Mucosa of descending colon (tissue), 3 donors: ENCODE data around the gene CAPN2. TPM values are rescaled to one million over a fixed set of nuclear protein-coding genes. Genes with fewer than 3 reads are reported as not detected.

Source experiments
- ATAC-seq: fragments of 200-7000 bp; cut with Tn5 transposase; one replicate; pipeline ENCODE4 v1.9.1; 2020; ENCODE audit warnings: mild to moderate bottlenecking, moderate library complexity
- DNase-seq, 3 donors: peaks; one replicate each; pipeline ENCODE4 v3.0.0-alpha.2; 2020
- H3K36me3 ChIP-seq: fragments of 200-600 bp; one replicate; pipeline ENCODE4 v1.8.0; 2021; ENCODE audit warnings: low read depth, mild to moderate bottlenecking
- H3K4me1 ChIP-seq: fragments of 200-600 bp; one replicate; pipeline ENCODE4 v1.8.0; 2021; ENCODE audit warnings: low read depth, mild to moderate bottlenecking
- H3K4me3 ChIP-seq: fragments of 200-600 bp; one replicate; pipeline ENCODE4 v1.8.0; 2021; ENCODE audit warnings: mild to moderate bottlenecking
- H3K9me3 ChIP-seq: fragments of 200-600 bp; one replicate; pipeline ENCODE4 v1.8.0; 2021; ENCODE audit warnings: mild to moderate bottlenecking
- intact Hi-C, 2 donors: fragments of 100-400 bp; cut with DNase I in 1 of 2; cut with micrococcal nuclease in 1 of 2; formaldehyde crosslinking; loops; one replicate each; pipeline versions ENCODE4 v1.11.0 to v1.11.1; 2022; cut with DNase I, micrococcal nuclease
- total RNA-seq, 3 donors: library from RNA; stranded (reverse); fragmentation: NEBNext Ultra II Directional in 2 of 3; extraction: Animal tissue kit (Norgen Biotek cat#: 25700) in 2 of 3; gene quantifications; one replicate each; pipeline versions ENCODE4 v1.2.1 to v1.2.4, GENCODE V29; 2021 to 2023
- TF ChIP-seq, protein P1 (sequence below): fragments of 200-600 bp; IDR thresholded peaks from one replicate; pipeline ENCODE4 v1.8.0; 2022; ENCODE audit warnings: antibody characterized with exemption, mild to moderate bottlenecking
- donor health status: DM: no; HTN: no; CAD: no; lungs with moderate emphysema.
- donor health status: DM: no; HTN: no; CAD: no.
- donor health status: DM: no; HTN: yes; CAD: no.

Gene CAPN2
- total RNA-seq, 3 donors from 2014 or later = 200 to 417 (median 305) TPM

DNA sequence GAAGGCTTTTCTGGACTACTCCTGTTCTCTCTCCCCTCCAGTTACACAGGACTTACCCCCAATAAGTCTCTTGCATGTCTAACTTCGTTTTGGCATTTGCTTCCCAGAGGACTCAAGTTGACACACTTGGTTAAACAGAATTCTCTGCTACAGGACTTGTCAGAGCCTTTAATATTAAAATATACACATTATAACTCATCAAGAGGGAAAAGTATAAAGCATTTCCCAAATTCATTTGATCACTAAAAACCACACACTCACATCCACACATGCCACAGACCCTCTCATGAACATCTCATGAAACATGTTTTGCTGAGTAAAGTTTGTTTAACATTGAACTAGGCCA is 8.7 kb upstream of the CAPN2 start:
- no peaks in the 10 kb centered on the region for H3K9me3 ChIP-seq
- peaks cover 18% of the 10 kb centered on the region for H3K4me1 ChIP-seq
- intact Hi-C loops = loop anchor here in 1 of 2 donors (10.0 kb wide), 1 partner anchor 51 kb away; no protein-coding TSS in a partner anchor
- H3K36me3 ChIP-seq = no peaks in the 10 kb centered on the region
- ATAC-seq (no peak), DNase-seq (no peak)
- TF ChIP-seq, protein P1, sequence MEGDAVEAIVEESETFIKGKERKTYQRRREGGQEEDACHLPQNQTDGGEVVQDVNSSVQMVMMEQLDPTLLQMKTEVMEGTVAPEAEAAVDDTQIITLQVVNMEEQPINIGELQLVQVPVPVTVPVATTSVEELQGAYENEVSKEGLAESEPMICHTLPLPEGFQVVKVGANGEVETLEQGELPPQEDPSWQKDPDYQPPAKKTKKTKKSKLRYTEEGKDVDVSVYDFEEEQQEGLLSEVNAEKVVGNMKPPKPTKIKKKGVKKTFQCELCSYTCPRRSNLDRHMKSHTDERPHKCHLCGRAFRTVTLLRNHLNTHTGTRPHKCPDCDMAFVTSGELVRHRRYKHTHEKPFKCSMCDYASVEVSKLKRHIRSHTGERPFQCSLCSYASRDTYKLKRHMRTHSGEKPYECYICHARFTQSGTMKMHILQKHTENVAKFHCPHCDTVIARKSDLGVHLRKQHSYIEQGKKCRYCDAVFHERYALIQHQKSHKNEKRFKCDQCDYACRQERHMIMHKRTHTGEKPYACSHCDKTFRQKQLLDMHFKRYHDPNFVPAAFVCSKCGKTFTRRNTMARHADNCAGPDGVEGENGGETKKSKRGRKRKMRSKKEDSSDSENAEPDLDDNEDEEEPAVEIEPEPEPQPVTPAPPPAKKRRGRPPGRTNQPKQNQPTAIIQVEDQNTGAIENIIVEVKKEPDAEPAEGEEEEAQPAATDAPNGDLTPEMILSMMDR = no peak
- H3K4me3 ChIP-seq = no peak overlapping the region

DNA sequence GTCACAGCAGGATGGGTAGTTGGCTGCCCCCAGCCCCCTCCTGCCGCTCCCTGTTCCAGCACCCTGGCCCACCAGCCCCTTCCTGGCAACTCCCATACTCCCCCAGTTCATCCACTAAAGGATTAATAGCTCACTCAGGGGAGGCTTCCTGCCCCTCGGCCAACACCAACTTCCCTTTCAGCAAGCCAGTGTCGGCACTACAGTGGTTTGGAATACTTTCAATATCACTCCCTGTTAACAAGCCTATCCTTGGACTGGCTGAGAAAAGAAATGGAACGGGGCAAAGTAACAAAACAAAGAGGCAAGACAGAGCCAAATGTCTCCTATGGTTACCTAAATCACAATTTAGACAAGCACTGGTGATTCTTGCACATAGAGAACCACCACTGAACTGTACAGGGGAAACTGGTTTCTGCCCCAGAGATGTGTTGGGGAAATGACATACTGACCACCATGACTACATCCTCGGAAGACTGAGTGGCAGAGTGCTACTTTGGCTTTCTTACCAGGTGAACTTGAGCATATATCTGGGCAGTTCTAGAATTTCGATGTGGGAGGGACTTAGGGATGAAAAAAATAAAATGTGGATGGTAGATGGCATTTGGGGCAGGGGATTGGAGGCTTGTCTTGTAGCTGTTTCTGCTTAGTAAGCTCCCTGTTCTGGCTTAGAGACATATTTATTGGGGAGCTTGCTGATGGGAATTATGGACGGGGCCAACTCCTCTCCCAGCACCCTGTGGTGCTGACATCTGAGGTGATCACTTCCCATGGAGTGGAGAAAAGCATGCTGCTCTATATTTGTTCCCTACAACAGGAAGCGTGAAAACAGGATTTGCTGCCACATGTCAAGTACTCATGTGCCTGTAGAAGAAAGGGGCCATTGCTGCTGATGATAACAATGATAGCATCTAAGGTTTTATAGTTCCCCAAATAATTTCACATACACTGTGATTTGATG is 7.1 kb upstream of the CAPN2 start:
- intact Hi-C loops = loop anchor here in 1 of 2 donors (10.0 kb wide), 1 partner anchor 50 kb away; no protein-coding TSS in a partner anchor
- DNase-seq (no peak), ATAC-seq (peak; percentile 9)
- peaks cover 16% of the 10 kb centered on the region for H3K4me1 ChIP-seq
- no peaks in the 10 kb centered on the region for H3K9me3 ChIP-seq
- H3K4me3 ChIP-seq = no peak overlapping the region
- H3K36me3 ChIP-seq = no peaks in the 10 kb centered on the region
- TF ChIP-seq, protein P1 = no peak

DNA sequence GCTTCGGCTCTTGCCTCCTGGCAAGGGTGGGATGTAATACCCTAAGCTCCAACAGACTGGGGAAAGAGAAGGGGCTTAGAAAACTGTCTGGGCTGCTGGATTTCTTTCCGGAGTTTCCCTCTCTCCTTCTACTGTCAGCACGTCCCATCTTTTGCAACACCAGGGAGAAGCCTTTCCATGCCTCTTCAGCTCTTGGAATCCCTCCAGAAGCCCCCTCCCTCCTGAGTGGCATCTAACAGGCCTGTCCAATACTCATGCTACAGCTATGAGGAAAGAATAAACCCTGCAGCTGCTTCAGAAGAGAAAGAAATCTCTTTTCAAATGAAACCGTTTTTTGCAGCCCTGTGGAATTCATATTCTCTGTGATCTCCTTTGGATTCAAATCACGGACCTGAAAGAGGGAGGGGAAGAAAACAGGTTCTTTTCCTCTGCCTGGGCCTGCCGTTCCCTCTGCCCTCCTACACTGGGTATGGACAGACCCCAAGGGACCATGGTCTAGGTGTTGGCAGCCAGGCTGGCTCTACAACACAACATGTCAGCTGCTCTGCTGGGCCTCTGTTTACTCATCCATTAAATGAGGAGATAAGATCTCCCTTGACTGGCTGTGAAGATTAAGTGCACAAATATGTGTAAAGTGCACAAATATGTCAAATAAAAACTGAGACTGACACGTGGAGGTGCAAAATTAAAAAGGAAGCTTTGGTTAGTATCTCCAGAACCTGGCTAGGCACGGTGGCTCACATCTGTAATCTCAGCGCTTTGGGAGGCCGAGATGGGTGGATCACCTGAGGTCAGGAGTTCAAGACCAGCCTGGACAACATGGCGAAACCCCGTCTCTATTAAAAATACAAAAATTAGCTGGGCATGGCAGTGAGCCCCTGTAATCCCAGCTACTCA is 6.0 kb upstream of the CAPN2 start:
- Histone ChIP-seq H3K9me3 (no peaks in the 10 kb centered on the region), H3K4me3 (no peak overlapping the region), H3K36me3 (no peaks in the 10 kb centered on the region), H3K4me1 (peaks cover 20% of the 10 kb centered on the region)
- no peak for DNase-seq
- TF ChIP-seq, protein P1 = no peak
- no peak for ATAC-seq
- intact Hi-C loops = loop anchor here in 1 of 2 donors (10.0 kb wide), 1 partner anchor 48 kb away; no protein-coding TSS in a partner anchor

DNA sequence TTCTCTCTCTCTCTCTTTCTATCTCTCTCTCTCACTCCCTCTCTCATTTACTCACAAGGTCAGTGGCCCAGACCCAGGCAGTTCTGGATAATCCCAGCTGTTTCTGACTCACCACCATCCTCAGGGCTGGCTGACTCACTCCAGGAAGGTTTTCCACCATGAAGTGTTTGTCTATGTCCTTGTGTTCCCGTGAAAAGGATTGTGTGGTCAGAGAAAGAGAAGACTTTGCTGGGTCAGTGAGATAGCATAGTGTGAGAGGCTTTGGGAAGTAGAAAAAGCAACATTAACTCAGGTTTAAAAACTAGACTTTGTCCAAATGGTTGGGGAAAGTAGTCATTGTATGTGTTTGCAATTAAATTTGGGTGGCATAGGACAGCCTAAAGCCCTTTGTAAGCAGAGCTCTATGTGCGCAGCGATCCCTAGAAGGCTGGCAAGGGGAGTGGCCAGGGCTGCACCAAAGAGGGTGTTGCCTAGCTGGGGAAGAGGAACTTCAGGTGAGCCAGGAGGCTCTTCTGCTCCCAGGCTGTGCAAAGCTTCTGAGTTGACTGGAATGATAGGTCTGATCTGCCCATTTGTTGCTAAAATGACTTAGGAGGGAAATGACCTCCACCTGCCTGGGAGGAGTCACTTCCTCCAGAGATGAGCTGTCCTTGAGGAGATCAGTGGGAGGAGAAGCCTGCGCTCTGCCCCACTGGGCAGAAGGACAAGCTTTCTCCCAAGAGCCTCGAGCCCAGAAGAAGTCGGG is 4.9 kb upstream of the CAPN2 start:
- DNase-seq (peak; percentile 71 to 76 (median 74)), ATAC-seq (peak; percentile 82)
- TF ChIP-seq, protein P1 = no peak
- Histone ChIP-seq H3K36me3 (no peaks in the 10 kb centered on the region), H3K4me3 (no peak overlapping the region), H3K4me1 (peaks cover 27% of the 10 kb centered on the region), H3K9me3 (no peaks in the 10 kb centered on the region)
- intact Hi-C loops = loop anchor here in 1 of 2 donors (10.0 kb wide), 1 partner anchor 47 kb away; no protein-coding TSS in a partner anchor

DNA sequence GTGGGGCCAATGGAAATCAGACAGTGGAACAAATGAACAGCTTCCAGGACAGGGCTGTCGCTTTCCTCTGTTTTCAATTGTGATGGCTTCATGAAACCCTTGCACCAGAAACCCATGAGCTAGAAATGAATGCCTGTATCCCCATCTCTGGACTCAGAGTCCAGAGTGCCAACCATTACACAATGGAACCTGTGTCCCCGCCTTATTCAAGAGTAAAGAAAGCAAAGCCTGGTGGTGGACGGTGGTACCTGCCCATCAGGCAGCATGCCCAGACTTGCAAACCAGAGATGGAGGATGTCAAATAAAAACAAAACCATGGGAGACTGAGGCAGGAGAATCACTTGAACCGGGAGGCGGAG is 4.4 kb upstream of the CAPN2 start:
- no peaks in the 10 kb centered on the region for H3K36me3 ChIP-seq
- no peak overlapping the region for H3K4me3 ChIP-seq
- TF ChIP-seq, protein P1 = no peak
- H3K9me3 ChIP-seq = no peaks in the 10 kb centered on the region
- DNase-seq = peak in 1 of 3 donors; percentile 32
- intact Hi-C loops = loop anchor here in 1 of 2 donors (10.0 kb wide), 1 partner anchor 47 kb away; no protein-coding TSS in a partner anchor
- peak; percentile 22 for ATAC-seq
- H3K4me1 ChIP-seq = peaks cover 27% of the 10 kb centered on the region
